Measurements from ENCODE around the gene VPS37B.

The VPS37B gene

GRCh38 chr12:122840580-122841513, 55.1 kb downstream of the VPS37B start:
- no peak overlapping the region for H3K4me3 ChIP-seq (ENCODE audit: low read depth, low read length)
- in situ Hi-C loops (cut with HindIII; ENCODE audit: low sequenced_read_pairs): no loop called here
- DNase-seq (ENCODE audit: low read depth): no peak
- no peak for TF ChIP-seq CTCF (IDR thresholded peaks at IDR 0.05; ENCODE audit: low read depth, low read length, missing control alignments)

DNA sequence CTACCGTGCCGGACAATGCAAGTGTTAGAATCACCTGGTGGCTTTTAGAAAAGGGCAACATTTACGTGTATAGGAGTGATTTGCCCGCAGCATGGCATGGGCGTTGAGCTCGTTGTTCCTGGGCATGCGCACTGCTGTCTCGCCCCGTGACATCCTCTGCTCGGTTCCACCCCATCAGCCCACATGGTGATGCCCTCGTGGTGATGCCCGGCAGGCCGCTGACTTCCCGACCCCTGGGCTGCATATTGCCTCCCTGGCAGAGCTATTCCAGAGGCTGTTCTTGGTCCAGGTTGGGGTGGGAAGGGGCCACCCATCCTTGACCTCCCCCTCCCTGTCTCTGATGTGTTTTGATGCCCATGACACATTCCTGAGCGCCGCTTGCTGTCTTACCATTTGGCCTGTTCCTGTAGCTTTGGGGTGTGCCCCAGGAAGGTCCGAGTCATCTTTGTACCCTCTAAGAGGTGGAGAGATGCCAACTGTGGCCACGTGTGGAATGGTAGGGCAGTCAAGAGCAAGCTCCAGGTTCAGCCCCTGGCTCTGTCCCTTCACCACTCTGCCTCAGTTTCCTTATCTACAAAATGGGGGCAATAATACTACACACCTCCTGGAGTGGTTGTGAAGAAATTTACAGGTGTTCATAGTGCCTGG, 55.9 kb downstream of the VPS37B start:
- no peak for TF ChIP-seq CTCF (IDR thresholded peaks at IDR 0.05; ENCODE audit: low read depth, low read length, missing control alignments)
- no peak for DNase-seq (ENCODE audit: low read depth)
- H3K4me3 ChIP-seq (ENCODE audit: low read depth, low read length): no peak overlapping the region
- in situ Hi-C loops (cut with HindIII; ENCODE audit: low sequenced_read_pairs): no loop called here

DNA sequence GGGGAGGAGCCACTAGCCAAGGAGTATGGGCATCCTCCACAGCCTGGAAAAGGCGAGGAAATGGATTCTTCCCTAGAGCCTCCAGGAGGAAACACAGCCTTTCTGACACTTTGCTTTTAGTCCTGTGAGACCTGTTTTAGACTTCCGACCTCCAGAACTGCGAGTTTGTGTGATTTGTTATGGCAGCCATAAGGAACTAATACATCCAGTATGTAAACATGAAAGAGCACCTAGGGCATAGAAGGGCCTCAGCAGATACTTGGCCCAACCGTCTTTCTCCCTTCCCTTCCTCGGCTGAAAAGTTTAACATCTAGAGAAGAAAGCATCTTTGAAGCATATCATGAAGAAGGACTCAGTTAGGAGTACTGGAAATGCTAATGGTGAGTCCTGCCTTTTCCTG, 57.1 kb downstream of the VPS37B start:
- H3K4me3 ChIP-seq (ENCODE audit: low read depth, low read length): no peak overlapping the region
- TF ChIP-seq CTCF (IDR thresholded peaks at IDR 0.05; ENCODE audit: low read depth, low read length, missing control alignments): no peak
- DNase-seq (ENCODE audit: low read depth): no peak
- in situ Hi-C loops (cut with HindIII; ENCODE audit: low sequenced_read_pairs): no loop called here

DNA sequence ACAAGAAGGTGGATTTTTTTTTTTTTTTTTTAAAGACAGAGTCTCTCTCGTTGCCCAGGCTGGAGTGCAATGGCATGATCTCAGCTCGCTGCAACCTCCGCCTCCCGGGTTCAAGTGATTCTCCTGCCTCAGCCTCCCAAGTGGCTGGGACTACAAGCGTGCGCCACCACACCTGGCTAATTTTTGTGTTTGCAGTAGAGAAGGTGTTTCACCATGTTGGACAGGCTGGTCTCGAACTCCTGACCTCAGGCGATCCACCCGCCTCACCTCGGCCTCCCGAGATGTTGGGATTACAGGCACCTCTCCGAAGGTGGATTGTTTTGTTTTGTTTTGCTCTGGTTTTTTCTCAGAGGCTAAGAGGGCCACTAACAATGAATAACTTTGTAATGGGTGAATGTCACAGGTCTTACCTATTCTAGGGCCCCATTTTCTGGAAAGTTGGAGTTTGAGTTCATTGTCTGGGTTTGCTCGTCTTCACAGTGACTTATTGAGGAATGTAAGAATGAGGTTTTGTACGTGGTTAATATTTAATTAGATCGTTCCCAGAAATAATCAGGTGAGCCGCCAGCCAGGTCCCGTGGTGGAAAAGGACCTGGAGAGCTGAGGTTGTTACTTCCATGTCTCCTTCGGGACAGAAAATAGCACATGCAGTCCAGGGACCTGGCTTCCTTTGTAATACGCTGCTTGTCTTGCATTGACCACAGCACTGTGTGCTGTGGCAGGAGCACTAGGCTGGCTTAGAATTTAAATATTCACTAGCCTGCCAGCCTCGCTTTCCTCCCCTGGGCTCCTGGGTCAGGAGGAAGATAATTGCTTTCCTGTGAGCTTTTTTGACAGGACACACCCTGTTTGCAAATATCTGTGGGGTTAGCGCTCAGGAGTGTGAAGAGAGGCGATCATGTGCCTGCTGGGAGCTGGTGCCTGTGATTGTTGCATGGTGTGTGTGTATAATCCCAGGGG, 58.3 kb downstream of the VPS37B start:
- H3K4me3 ChIP-seq (ENCODE audit: low read depth, low read length): no peak overlapping the region
- no peak for TF ChIP-seq CTCF (IDR thresholded peaks at IDR 0.05; ENCODE audit: low read depth, low read length, missing control alignments)
- in situ Hi-C loops (cut with HindIII; ENCODE audit: low sequenced_read_pairs): no loop called here
- DNase-seq (ENCODE audit: low read depth): no peak

DNA sequence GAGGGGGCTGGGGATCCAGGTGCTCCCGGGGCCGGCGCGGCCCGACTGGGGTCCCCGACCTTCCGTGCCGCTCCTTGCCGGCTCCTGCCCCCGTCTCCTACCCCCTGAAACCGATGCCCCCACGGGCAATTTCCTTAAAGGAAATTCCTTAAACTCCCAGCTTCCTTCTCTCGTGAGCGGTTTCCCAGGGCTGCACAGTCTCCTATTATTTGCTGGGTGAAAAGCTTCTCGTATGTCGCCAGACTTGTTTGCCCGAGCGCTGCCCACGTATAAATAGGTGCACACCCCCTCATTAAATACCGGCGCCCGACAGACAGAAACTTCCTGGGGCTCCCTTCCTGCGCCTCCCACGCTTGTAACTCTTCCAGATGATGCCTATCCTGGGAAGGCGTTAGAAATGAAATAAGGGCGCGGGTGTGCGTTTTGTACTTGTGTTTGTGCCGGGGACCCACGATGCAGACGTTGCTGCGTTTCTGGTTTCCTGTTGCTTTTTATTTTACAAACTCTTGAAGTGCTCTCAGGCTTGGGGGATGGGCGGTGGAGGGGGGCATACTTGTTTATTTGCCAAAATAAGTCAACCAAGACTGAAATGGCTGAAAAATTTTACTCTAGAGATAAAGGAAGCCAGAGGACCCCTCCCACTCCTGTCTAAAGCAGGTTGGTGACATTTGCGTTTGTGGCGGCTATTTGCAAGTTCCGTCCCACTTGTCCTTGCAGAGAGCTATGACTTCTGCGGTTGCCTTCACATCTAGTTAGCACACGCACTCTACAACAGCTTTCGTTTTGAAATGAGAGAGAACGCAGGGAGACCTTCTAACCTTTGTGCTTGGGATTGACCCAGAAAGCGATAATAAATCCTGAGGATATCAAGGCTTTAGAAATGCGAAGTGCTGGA, 59.6 kb downstream of the VPS37B start:
- no peak for TF ChIP-seq CTCF (IDR thresholded peaks at IDR 0.05; ENCODE audit: low read depth, low read length, missing control alignments)
- DNase-seq (ENCODE audit: low read depth): no peak
- H3K4me3 ChIP-seq (ENCODE audit: low read depth, low read length): peak overlapping the region; percentile 54
- in situ Hi-C loops (cut with HindIII; ENCODE audit: low sequenced_read_pairs): no loop called here

Data from astrocyte of the cerebellum (primary cell).